SK-N-SH (cell line): Measurements from ENCODE around the gene CFAP20. TPM values are rescaled to one million over a fixed set of nuclear protein-coding genes. Genes with fewer than 3 reads are reported as not detected.

Source experiments
- CTCF ChIA-PET: fragments of 300-600, 350-600 bp; formaldehyde crosslinking; extraction: SDS; loops from one replicate; lab custom pipeline; 2021; lab: Yijun Ruan, JAX
- POLR2A ChIA-PET: fragments of 350-600 bp; sonication (Branson Sonifier 250); formaldehyde crosslinking; extraction: SDS; loops from one replicate; lab custom pipeline; 2020; ENCODE audit warnings: antibody characterized with exemption, inconsistent platforms; lab: Yijun Ruan, JAX
- DNase-seq: peaks from one replicate; pipeline ENCODE4 v3.0.0; 2012
- H2AFZ ChIP-seq: fragments of 200-600 bp; sonication (generic); 2 replicates; pipeline ENCODE4 v1.8.1; 2016; ENCODE audit warnings: antibody characterized with exemption, mild to moderate bottlenecking, low read depth
- H3F3A ChIP-seq: fragments of 200-600 bp; sonication (generic); replicated peaks from 2 replicates; pipeline ENCODE3; 2016; ENCODE audit warnings: antibody characterized with exemption, mild to moderate bottlenecking; ENCODE audit not compliant: insufficient read depth
- H3K27ac ChIP-seq, 2 experiments: fragments of 200-500 bp in 1 of 2; fragments of 200-600 bp in 1 of 2; sonication (Bioruptor generic) in 1 of 2; sonication (generic), shearing (Covaris generic) in 1 of 2; 2 replicates each; pipeline versions ENCODE4 v1.5.1 to v1.6.1; 2014 to 2016; ENCODE audit warnings: low read depth in 2 of 2, inconsistent platforms in 1 of 2, low read length in 1 of 2, mild to moderate bottlenecking in 1 of 2, mixed read lengths in 1 of 2
- H3K27me3 ChIP-seq: fragments of 200-600 bp; sonication (generic), shearing (Covaris generic); 2 replicates; pipeline ENCODE4 v1.6.1; 2016; ENCODE audit warnings: mixed run types; ENCODE audit not compliant: insufficient read depth
- H3K36me3 ChIP-seq, 2 experiments: fragments of 200-500 bp in 1 of 2; fragments of 200-600 bp in 1 of 2; sonication (Bioruptor generic) in 1 of 2; sonication (generic) in 1 of 2; replicated peaks in 1 of 2; 2 replicates each; pipeline versions ENCODE3 to v1.5.1; 2014 to 2016; ENCODE audit warnings: low read length in 1 of 2, mild to moderate bottlenecking in 1 of 2; ENCODE audit not compliant: insufficient read depth in 2 of 2, control insufficient read depth in 1 of 2
- H3K4me1 ChIP-seq, 2 experiments: fragments of 200-500 bp in 1 of 2; fragments of 200-600 bp in 1 of 2; sonication (Bioruptor generic) in 1 of 2; sonication (generic), shearing (Covaris generic) in 1 of 2; 2 replicates each; pipeline versions ENCODE4 v1.5.1 to v1.6.1; 2014 to 2016; ENCODE audit warnings: low read depth in 1 of 2, low read length in 1 of 2, mixed run types in 1 of 2; ENCODE audit not compliant: insufficient read depth in 2 of 2, control insufficient read depth in 1 of 2
- H3K4me2 ChIP-seq: fragments of 200-600 bp; sonication (generic), shearing (Covaris generic); 2 replicates; pipeline ENCODE4 v1.6.1; 2017; ENCODE audit warnings: mixed run types
- H3K4me3 ChIP-seq, 2 experiments: fragments of 200-500 bp in 1 of 2; fragments of 200-600 bp in 1 of 2; sonication (Bioruptor generic) in 1 of 2; sonication (generic), shearing (Covaris generic) in 1 of 2; 2 replicates each; pipeline versions ENCODE4 v1.5.1 to v1.8.1; 2014 to 2016; ENCODE audit warnings: low read depth in 2 of 2, inconsistent platforms in 1 of 2, low read length in 1 of 2, mild to moderate bottlenecking in 1 of 2, mixed read lengths in 1 of 2, moderate library complexity in 1 of 2
- H3K79me2 ChIP-seq: fragments of 200-600 bp; sonication (generic); 2 replicates; pipeline ENCODE4 v1.8.1; 2017; ENCODE audit warnings: mild to moderate bottlenecking; ENCODE audit not compliant: insufficient read depth
- H3K9ac ChIP-seq: fragments of 200-600 bp; sonication (generic); 2 replicates; pipeline ENCODE4 v1.6.1; 2017; ENCODE audit warnings: mixed run types
- H3K9me2 ChIP-seq: fragments of 200-600 bp; sonication (generic); 2 replicates; pipeline ENCODE4 v1.6.1; 2017; ENCODE audit warnings: mixed run types
- H3K9me3 ChIP-seq: fragments of 200-600 bp; sonication (generic); 2 replicates; pipeline ENCODE4 v1.6.1; 2017; ENCODE audit warnings: mixed run types, mild to moderate bottlenecking, moderate library complexity
- H4K20me1 ChIP-seq: fragments of 200-600 bp; sonication (generic); 2 replicates; pipeline ENCODE4 v1.6.1; 2017; ENCODE audit warnings: mild to moderate bottlenecking, mixed run types; ENCODE audit not compliant: insufficient read depth
- CHD2 ChIP-seq: fragments of 150-350 bp; IDR thresholded peaks from 2 replicates; pipeline ENCODE4 v1.6.1; 2018; ENCODE audit warnings: low read length; ENCODE audit not compliant: partially characterized antibody
- CTCF ChIP-seq: fragments of 200-600 bp; sonication (generic); IDR thresholded peaks from 2 replicates; pipeline ENCODE4 v1.6.1; 2017; ENCODE audit warnings: antibody characterized with exemption, mild to moderate bottlenecking, moderate library complexity
- FOXJ3 ChIP-seq: sonication (generic); formaldehyde crosslinking; IDR thresholded peaks from 2 replicates; pipeline ENCODE4 v1.5.1; 2020; ENCODE audit warnings: mild to moderate bottlenecking, missing genetic modification reagents
- FOXM1 ChIP-seq: IDR thresholded peaks from 2 replicates; pipeline ENCODE4 v1.4.0; 2012; ENCODE audit warnings: low read depth, mild to moderate bottlenecking
- GABPA ChIP-seq: IDR thresholded peaks from 2 replicates; pipeline ENCODE4 v1.4.0; 2012; ENCODE audit warnings: low read depth, mild to moderate bottlenecking
- MXI1 ChIP-seq: IDR thresholded peaks from 2 replicates; pipeline ENCODE4 v1.6.1; 2012; ENCODE audit warnings: mild to moderate bottlenecking, low read depth, low read length, improper control_type of control experiment
- RCOR1 ChIP-seq: fragments of 150-350 bp; IDR thresholded peaks from 2 replicates; pipeline ENCODE4 v1.6.1; 2017; ENCODE audit warnings: antibody characterized with exemption, low read length
- REST ChIP-seq: IDR thresholded peaks from 2 replicates; pipeline ENCODE4 v1.6.1; 2012; ENCODE audit warnings: mild to moderate bottlenecking, low read depth, low read length, moderate library complexity
- SIN3A ChIP-seq: IDR thresholded peaks from 2 replicates; pipeline ENCODE4 v1.6.1; 2012; ENCODE audit warnings: low read depth, mild to moderate bottlenecking, low read length, moderate library complexity, borderline replicate concordance
- TEAD4 ChIP-seq: IDR thresholded peaks from 2 replicates; pipeline ENCODE4 v1.4.0; 2012; ENCODE audit warnings: mild to moderate bottlenecking, borderline replicate concordance; ENCODE audit not compliant: insufficient read depth
- USF1 ChIP-seq: IDR thresholded peaks from 2 replicates; pipeline ENCODE4 v1.4.0; 2012; ENCODE audit warnings: low read depth, borderline replicate concordance
- USF2 ChIP-seq: fragments of 150-350 bp; IDR thresholded peaks from 2 replicates; pipeline ENCODE4 v1.6.1; 2017; ENCODE audit warnings: antibody characterized with exemption, low read length, low read depth, borderline replicate concordance
- WGBS: methylation state at CpG from one replicate; pipeline ENCODE4 v1.1.6; 2017; ENCODE audit warnings: low lambda C conversion rate; 5-methylcytosine and 5-hydroxymethylcytosine counted together
- polyA plus RNA-seq, 3 experiments: library from polyadenylated mRNA; depleted of rRNA; stranded (reverse); fragments of >200 nt; gene quantifications; 2 replicates each; pipeline ENCODE4 v1.2.3, GENCODE V29; 2012

CFAP20 gene
- polyA plus RNA-seq, 1 of the 3 experiments (the other 2 are of a cell fraction) = 61.6 TPM

- Histone ChIP-seq H3K4me2 (peak overlapping the region; percentile 47; the same call in 1 of the 2 replicates), H3F3A (no peaks in the 10 kb centered on the region), H3K27me3 (no peaks in the 10 kb centered on the region)
- 79% methylated on average over 2 of the region's 2 CpGs for WGBS
- POLR2A ChIA-PET = interaction anchor here (0.8 to 1.1 kb wide), 2 partner anchors 12 to 19 kb away, joined by 3 read pairs; partner anchors contain the start of gene CFAP20
- DNase-seq = no peak
- TF ChIP-seq USF1 (no peak), SIN3A (no peak), FOXM1 (no peak), MXI1 (no peak), CTCF (no peak), GABPA (no peak), USF2 (no peak), CHD2 (no peak), REST (no peak), TEAD4 (no peak), FOXJ3 (no peak), RCOR1 (no peak)
- TF ChIP-seq, all 33 proteins: peak for 0
- H3K36me3 ChIP-seq = peaks cover 17 to 20% of the 10 kb centered on the region in 2 experiments
- CTCF ChIA-PET = interaction anchor here (0.8 to 6.8 kb wide), 10 partner anchors 9 to 197 kb away, joined by 3 to 47 read pairs (median 4); partner anchors contain the start of gene USB1
- no peak overlapping the region for H2AFZ ChIP-seq
- H3K4me3 ChIP-seq = no peak overlapping the region
- no peaks in the 10 kb centered on the region for H3K9me3 ChIP-seq
- no peak overlapping the region; a peak in 1 of 4 replicates for H3K27ac ChIP-seq
- H3K79me2 ChIP-seq = no peaks in the 10 kb centered on the region
- H4K20me1 ChIP-seq = no peaks in the 10 kb centered on the region
- no peak overlapping the region for H3K9ac ChIP-seq
- H3K4me1 ChIP-seq = peaks cover 9 to 29% of the 10 kb centered on the region in 2 experiments; a peak in 2 of 4 replicates
- no peaks in the 10 kb centered on the region for H3K9me2 ChIP-seq
Measured at GRCh38 chr16:58109881-58110280, 19.3 kb downstream of the CFAP20 start.
